DOHH2 (cell line): Measurements from ENCODE around the gene LRP8.

Experiments used
- H3F3A ChIP-seq: fragments of 200-600 bp; sonication (generic), shearing (Covaris generic); 2 replicates; pipeline ENCODE4 v1.6.0; 2016; ENCODE audit warnings: antibody characterized with exemption, mild to moderate bottlenecking; ENCODE audit not compliant: control insufficient read depth, insufficient read depth
- H3K27ac ChIP-seq: fragments of 200-600 bp; sonication (generic); 2 replicates; pipeline ENCODE4 v1.5.1; 2014; ENCODE audit warnings: low read depth, mild to moderate bottlenecking, low read length, moderate library complexity
- H3K27me3 ChIP-seq: fragments of 200-600 bp; sonication (generic); 2 replicates; pipeline ENCODE4 v1.6.1; 2014; ENCODE audit warnings: mild to moderate bottlenecking, low read length, mixed read lengths; ENCODE audit not compliant: control insufficient read depth
- H3K36me3 ChIP-seq: fragments of 200-600 bp; sonication (generic); 2 replicates; pipeline ENCODE4 v1.6.1; 2014; ENCODE audit warnings: mild to moderate bottlenecking, low read length, moderate library complexity, mixed read lengths; ENCODE audit not compliant: control insufficient read depth
- H3K4me1 ChIP-seq: fragments of 200-600 bp; sonication (generic); 2 replicates; pipeline ENCODE4 v1.6.1; 2014; ENCODE audit warnings: mild to moderate bottlenecking, low read length, mixed read lengths; ENCODE audit not compliant: control insufficient read depth
- H3K4me2 ChIP-seq: fragments of 200-600 bp; sonication (generic); 2 replicates; pipeline ENCODE4 v1.6.0; 2014; ENCODE audit warnings: mild to moderate bottlenecking, low read length, moderate library complexity
- H3K4me3 ChIP-seq: fragments of 200-600 bp; sonication (generic); 2 replicates; pipeline ENCODE4 v1.5.1; 2014; ENCODE audit warnings: mild to moderate bottlenecking, low read length, mixed read lengths
- H3K79me2 ChIP-seq: fragments of 200-600 bp; sonication (generic); 2 replicates; pipeline ENCODE4 v1.6.1; 2014; ENCODE audit warnings: mild to moderate bottlenecking, low read length, mixed read lengths; ENCODE audit not compliant: control insufficient read depth
- H3K9me2 ChIP-seq: fragments of 200-600 bp; sonication (generic); replicated peaks from 2 replicates; pipeline ENCODE4 v1.6.1; 2014; ENCODE audit warnings: mild to moderate bottlenecking, low read length, mixed read lengths; ENCODE audit not compliant: control insufficient read depth
- H3K9me3 ChIP-seq: fragments of 200-600 bp; sonication (generic); 2 replicates; pipeline ENCODE4 v1.6.1; 2014; ENCODE audit warnings: antibody characterized with exemption, low read length, mixed read lengths; ENCODE audit not compliant: control insufficient read depth, insufficient read depth
- H4K20me1 ChIP-seq: fragments of 200-600 bp; sonication (generic); 2 replicates; pipeline ENCODE4 v1.6.0; 2014; ENCODE audit warnings: low read depth, mild to moderate bottlenecking, antibody characterized with exemption, low read length, moderate library complexity; ENCODE audit not compliant: control insufficient read depth, insufficient read depth
- EZH2phosphoT487 ChIP-seq: fragments of 200-600 bp; sonication (generic); IDR thresholded peaks from 2 replicates; pipeline ENCODE4 v1.6.1; 2017; ENCODE audit warnings: borderline replicate concordance, mild to moderate bottlenecking, antibody characterized with exemption, low read length, moderate library complexity, mixed read lengths
- TF ChIP-seq, protein P1 (sequence below): fragments of 200-600 bp; sonication (generic); IDR thresholded peaks from one replicate; pipeline ENCODE4 v1.5.1; 2014; ENCODE audit warnings: antibody characterized with exemption, mild to moderate bottlenecking, low read depth, low read length; ENCODE audit not compliant: poor library complexity, severe bottlenecking

LRP8 gene

DNA sequence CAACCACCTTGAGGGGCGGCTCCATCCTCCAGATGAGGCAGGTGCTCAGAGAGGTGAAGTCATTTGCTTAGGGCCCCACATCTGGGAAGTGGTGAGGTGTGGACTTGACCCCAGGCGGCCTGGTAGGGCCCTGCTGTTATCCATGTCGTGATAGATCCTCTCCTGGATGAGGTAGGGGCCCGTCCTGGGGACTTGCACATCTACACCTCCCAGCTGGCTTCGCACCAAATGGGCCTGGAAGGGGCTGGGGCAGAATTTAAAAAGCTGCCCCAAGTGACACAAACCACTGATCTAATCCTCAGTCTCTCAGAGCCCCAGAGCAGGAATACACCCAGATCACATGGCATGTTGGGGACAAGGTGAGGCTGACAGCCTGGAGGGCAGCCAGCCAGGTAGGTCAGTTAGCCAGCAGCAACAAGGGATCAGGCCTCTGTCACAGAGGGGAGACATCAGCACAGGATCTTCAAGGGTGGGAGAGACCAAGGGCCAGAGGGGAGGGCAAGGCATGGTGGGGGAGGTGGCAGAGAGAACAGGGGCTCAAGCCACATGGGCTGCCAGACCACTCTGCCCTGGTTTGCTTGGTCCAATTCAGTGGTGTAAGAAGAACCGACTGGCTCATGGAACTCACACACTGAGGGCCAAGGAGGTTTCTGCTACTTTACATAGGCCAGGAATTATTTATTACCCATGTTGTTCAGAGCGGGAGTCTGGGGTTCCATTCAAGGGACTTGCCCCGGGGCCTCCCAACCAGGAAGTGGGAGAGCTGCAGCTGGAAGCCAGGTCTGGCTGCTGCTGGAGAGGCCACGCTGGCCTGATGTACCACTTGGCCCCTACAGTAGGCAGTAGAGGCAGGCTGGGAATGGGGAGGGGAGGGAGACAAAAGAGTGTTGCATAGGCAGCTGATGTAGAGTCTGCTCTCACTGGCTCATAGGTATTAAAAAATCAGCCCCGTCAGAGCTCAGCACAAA is 12.1 kb downstream of the LRP8 start:
- Histone ChIP-seq H3K9me3 (no peaks in the 10 kb centered on the region), H3K4me3 (no peak overlapping the region), H3K27ac (no peak overlapping the region), H3K27me3 (no peaks in the 10 kb centered on the region), H3K9me2 (no peaks in the 10 kb centered on the region), H3K79me2 (peaks cover 95% of the 10 kb centered on the region), H3K36me3 (peaks cover 93% of the 10 kb centered on the region), H4K20me1 (peaks cover 9% of the 10 kb centered on the region; the same call in 1 of the 2 replicates), H3K4me2 (no peak overlapping the region), H3K4me1 (peaks cover 19% of the 10 kb centered on the region; the same call in 1 of the 2 replicates), H3F3A (no peaks in the 10 kb centered on the region)
- TF ChIP-seq, protein P1, sequence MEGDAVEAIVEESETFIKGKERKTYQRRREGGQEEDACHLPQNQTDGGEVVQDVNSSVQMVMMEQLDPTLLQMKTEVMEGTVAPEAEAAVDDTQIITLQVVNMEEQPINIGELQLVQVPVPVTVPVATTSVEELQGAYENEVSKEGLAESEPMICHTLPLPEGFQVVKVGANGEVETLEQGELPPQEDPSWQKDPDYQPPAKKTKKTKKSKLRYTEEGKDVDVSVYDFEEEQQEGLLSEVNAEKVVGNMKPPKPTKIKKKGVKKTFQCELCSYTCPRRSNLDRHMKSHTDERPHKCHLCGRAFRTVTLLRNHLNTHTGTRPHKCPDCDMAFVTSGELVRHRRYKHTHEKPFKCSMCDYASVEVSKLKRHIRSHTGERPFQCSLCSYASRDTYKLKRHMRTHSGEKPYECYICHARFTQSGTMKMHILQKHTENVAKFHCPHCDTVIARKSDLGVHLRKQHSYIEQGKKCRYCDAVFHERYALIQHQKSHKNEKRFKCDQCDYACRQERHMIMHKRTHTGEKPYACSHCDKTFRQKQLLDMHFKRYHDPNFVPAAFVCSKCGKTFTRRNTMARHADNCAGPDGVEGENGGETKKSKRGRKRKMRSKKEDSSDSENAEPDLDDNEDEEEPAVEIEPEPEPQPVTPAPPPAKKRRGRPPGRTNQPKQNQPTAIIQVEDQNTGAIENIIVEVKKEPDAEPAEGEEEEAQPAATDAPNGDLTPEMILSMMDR = no peak
- no peak for TF ChIP-seq EZH2phosphoT487

DNA sequence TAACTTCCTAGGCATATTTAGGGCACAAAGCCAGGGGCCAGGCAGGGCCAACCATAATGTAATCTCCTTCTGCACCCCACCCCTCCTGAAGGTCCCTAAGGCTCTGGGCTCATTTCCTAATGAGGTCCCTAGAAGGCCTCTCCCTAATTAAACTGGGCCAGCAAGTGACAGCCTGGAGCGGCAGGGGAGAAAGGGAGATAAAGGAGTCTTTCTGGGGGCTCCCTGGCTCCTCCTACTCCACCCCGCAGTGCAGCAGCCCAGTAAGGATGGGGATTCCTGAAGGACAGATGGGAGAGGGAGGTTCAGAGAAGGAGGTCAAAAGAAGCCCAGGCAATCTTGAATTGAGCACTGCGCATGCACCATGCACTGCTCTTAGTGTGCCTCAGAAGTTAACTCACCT is 12.8 kb downstream of the LRP8 start:
- Histone ChIP-seq H3F3A (no peaks in the 10 kb centered on the region), H3K79me2 (peaks cover 95% of the 10 kb centered on the region), H3K4me2 (no peak overlapping the region), H3K4me1 (peaks cover 19% of the 10 kb centered on the region; the same call in 1 of the 2 replicates), H3K9me3 (no peaks in the 10 kb centered on the region), H3K27me3 (no peaks in the 10 kb centered on the region), H3K4me3 (no peak overlapping the region), H4K20me1 (peaks cover 12% of the 10 kb centered on the region; the same call in 1 of the 2 replicates), H3K9me2 (no peaks in the 10 kb centered on the region), H3K36me3 (peaks cover 91% of the 10 kb centered on the region), H3K27ac (no peak overlapping the region)
- no peak for TF ChIP-seq EZH2phosphoT487
- TF ChIP-seq, protein P1 = no peak

DNA sequence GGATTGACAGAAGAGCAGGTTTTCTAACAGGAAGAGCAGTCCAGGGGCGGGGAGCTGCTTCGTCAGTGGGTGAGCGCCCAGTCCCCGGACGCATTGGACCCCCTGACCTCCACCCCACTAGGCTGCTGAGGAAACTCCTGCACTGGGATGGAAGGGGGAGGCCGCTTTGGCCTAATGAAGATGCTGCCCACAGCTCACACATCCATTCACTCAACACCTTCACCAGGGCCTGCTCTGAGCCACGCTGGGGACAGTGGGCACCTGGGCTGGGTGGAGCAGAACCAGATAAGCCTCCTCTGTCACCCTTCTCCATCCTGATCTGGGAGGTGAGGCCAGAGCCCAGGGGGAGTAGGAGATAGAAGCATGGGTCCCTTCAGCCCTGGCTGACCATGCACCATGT is 13.3 kb downstream of the LRP8 start:
- Histone ChIP-seq H3K27me3 (no peaks in the 10 kb centered on the region), H3K79me2 (peaks cover 95% of the 10 kb centered on the region), H3K4me3 (no peak overlapping the region), H3K9me3 (no peaks in the 10 kb centered on the region), H4K20me1 (peaks cover 12% of the 10 kb centered on the region; the same call in 1 of the 2 replicates), H3K4me1 (peaks cover 19% of the 10 kb centered on the region; the same call in 1 of the 2 replicates), H3K36me3 (peaks cover 87% of the 10 kb centered on the region), H3K4me2 (no peak overlapping the region), H3K9me2 (no peaks in the 10 kb centered on the region), H3F3A (no peaks in the 10 kb centered on the region), H3K27ac (no peak overlapping the region)
- TF ChIP-seq EZH2phosphoT487 = no peak
- TF ChIP-seq, protein P1 = no peak
